ENCODE results near the gene CALHM6. TPM values are rescaled to one million over a fixed set of nuclear protein-coding genes. Genes with fewer than 3 reads are reported as not detected.
"Not testable (repeated sequence)": the region's sequence is repeated elsewhere in the genome, so short reads cannot be mapped to it uniquely, and the experiment has no call there.

Gene CALHM6
- total and polyA plus RNA-seq, 2 of the 13 experiments (the other 11 are each of a cell fraction or from before 2014, with no cell fraction given) = not detected

DNA sequence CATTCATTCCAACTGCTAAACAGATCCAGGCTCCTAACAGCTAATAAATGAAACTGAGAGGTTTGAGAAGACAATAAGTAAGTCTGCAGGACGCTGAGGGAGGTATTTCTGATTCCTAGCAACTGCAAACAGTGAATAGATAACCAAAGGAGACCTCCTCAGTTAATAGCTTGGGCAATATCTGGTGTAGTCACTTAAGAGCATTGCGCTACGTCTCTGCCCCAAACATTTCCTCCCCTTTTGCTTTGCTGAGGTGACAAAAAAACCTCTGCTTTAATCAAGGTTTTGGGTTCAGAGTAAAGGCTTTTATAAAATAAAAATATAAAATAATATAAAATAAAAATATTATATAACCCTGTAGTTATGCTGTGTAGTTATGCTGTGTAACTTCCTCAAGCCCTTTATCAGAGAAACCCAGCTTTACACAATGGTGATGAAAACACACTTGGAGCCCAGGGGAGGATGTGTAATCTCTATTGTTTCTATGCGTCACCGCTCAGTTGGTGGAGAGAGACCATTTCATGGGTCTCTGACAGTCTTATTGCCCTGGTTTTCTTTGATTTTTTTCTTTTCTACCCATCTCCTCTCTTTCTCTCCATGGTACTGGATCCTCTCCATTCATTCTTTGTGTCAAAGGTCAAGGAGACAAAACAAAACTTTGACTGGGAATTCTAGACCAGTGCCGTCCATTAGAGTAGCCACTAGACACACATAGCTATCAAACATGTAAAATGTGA is 31.3 kb downstream of the CALHM6 start:
- CTCF ChIA-PET (ENCODE audit: low intra/inter-chr PET ratio, low total read pairs) = no interaction called here
- no peak overlapping the region for H3K4me2 ChIP-seq (ENCODE audit: low read depth, low read length)
- no peak for FAIRE-seq
- H3K4me3 ChIP-seq (replicated peaks in 1 of 3; ENCODE audit: insufficient read depth in 1 of 3, low read depth in 2 of 3, low read length in 3 of 3) = no peak overlapping the region
- no peaks in the 10 kb centered on the region for H3K79me2 ChIP-seq (ENCODE audit: insufficient read depth, low read length)
- H3K27me3 ChIP-seq (ENCODE audit: control insufficient read depth in 1 of 2, insufficient read depth in 2 of 2, low read length in 2 of 2) = no peaks in the 10 kb centered on the region
- H3K36me3 ChIP-seq (replicated peaks in 1 of 2; ENCODE audit: control insufficient read depth in 1 of 2, insufficient read depth in 2 of 2, low read length in 2 of 2) = no peaks in the 10 kb centered on the region
- H3K27ac ChIP-seq (ENCODE audit: extremely low read length, insufficient read depth, low read length) = no peak overlapping the region
- no peak for DNase-seq (ENCODE audit: low spot score)
- intact Hi-C loops (cut with micrococcal nuclease; ENCODE audit: unreplicated experiment) = no loop called here
- POLR2A ChIA-PET = no interaction called here
- in situ Hi-C loops (cut with HindIII; ENCODE audit: extremely low pct_ligation_motif_present, low pct_unique_long_range_greater_than_20kb) = no loop called here
- ATAC-seq = no peak
- peak overlapping the region; percentile 3 for H2AFZ ChIP-seq (ENCODE audit: low read length)
- no peak overlapping the region for H3K9ac ChIP-seq (ENCODE audit: insufficient read depth, low read depth, low read length)
- TF ChIP-seq MAFK (conservative IDR thresholded peaks at IDR 0.05 in 1 of 2, IDR thresholded peaks at IDR 0.05 in 1 of 2; ENCODE audit: low read length in 2 of 2) = peak; percentile 15 to 52; a peak in 3 of 4 replicates
- TF ChIP-seq ZNF780A (CRISPR knock-in tag; IDR thresholded peaks at IDR 0.05) = no peak
- TF ChIP-seq ZFP82 (CRISPR knock-in tag; IDR thresholded peaks at IDR 0.05; ENCODE audit: borderline replicate concordance) = no peak
- no peak for TF ChIP-seq SP2 (CRISPR knock-in tag; IDR thresholded peaks at IDR 0.05)
- no peak for TF ChIP-seq TAF15 (IDR thresholded peaks at IDR 0.05; ENCODE audit: low read depth, low read length, poor library complexity, severe bottlenecking)
- no peak for TF ChIP-seq ZNF276 (CRISPR knock-in tag; IDR thresholded peaks at IDR 0.05; ENCODE audit: low read depth)
- BruUV-seq (replicated peaks) = no TSS peak
- H3K9me3 ChIP-seq (ENCODE audit: low read length) = no peaks in the 10 kb centered on the region
- no peaks in the 10 kb centered on the region; the same call in 1 of the 2 replicates for H3K4me1 ChIP-seq (ENCODE audit: insufficient read depth, low read length)
- no peaks in the 10 kb centered on the region for H4K20me1 ChIP-seq (ENCODE audit: insufficient read depth, low read length)
- 62% methylated on average over 6 of the region's 6 CpGs for WGBS (ENCODE audit: low lambda C conversion rate)

GRCh38 chr6:116495161-116495560 is 34.0 kb downstream of the CALHM6 start:
- H2AFZ ChIP-seq (ENCODE audit: low read length); intact Hi-C loops (cut with micrococcal nuclease; ENCODE audit: unreplicated experiment); BruUV-seq (replicated peaks); H4K20me1 ChIP-seq (ENCODE audit: insufficient read depth, low read length); POLR2A ChIA-PET; in situ Hi-C loops (cut with HindIII; ENCODE audit: extremely low pct_ligation_motif_present, low pct_unique_long_range_greater_than_20kb); FAIRE-seq; H3K79me2 ChIP-seq (ENCODE audit: insufficient read depth, low read length); H3K4me3 ChIP-seq (replicated peaks in 1 of 3; ENCODE audit: insufficient read depth in 1 of 3, low read depth in 2 of 3, low read length in 3 of 3); H3K36me3 ChIP-seq (replicated peaks in 1 of 2; ENCODE audit: control insufficient read depth in 1 of 2, insufficient read depth in 2 of 2, low read length in 2 of 2); H3K27me3 ChIP-seq (ENCODE audit: control insufficient read depth in 1 of 2, insufficient read depth in 2 of 2, low read length in 2 of 2); H3K4me2 ChIP-seq (ENCODE audit: low read depth, low read length); DNase-seq (ENCODE audit: low spot score); ATAC-seq; H3K9ac ChIP-seq (ENCODE audit: insufficient read depth, low read depth, low read length); H3K9me3 ChIP-seq (ENCODE audit: low read length); H3K27ac ChIP-seq (ENCODE audit: extremely low read length, insufficient read depth, low read length); CTCF ChIA-PET (ENCODE audit: low intra/inter-chr PET ratio, low total read pairs); H3K4me1 ChIP-seq (ENCODE audit: insufficient read depth, low read length): not testable (repeated sequence)
- 42% methylated on average over 1 of the region's 1 CpG for WGBS (ENCODE audit: low lambda C conversion rate)

Measured in HepG2 (cell line).